GM12891 (cell line): Measurements from ENCODE around the gene NOTCH1.
"Not testable (repeated sequence)": the region's sequence is repeated elsewhere in the genome, so short reads cannot be mapped to it uniquely, and the experiment has no call there.

Experiments used
- POLR2AphosphoS5 ChIP-seq: IDR thresholded peaks from 2 replicates; pipeline ENCODE4 v1.6.1; 2011; ENCODE audit warnings: low read depth, low read length, control low read depth
- TAF1 ChIP-seq: IDR thresholded peaks from 2 replicates; pipeline ENCODE4 v1.6.1; 2011; ENCODE audit warnings: low read depth, low read length, control low read depth

GRCh38 chr9:136558846-136559245 lies 13.0 kb upstream of the NOTCH1 start:
- not testable (repeated sequence) for TF ChIP-seq TAF1, POLR2AphosphoS5
